GM06990 (cell line): Measurements from ENCODE around the gene TELO2.
A peak's percentile ranks its signal among the peaks of the same experiment; 100 is the strongest.

Experiments
- DNase-seq: peaks from one replicate; pipeline ENCODE4 v3.0.0-alpha.2; 2011; ENCODE audit not compliant: insufficient read length; ENCODE audit errors: extremely low read depth
- H3K27me3 ChIP-seq: replicated peaks from 2 replicates; pipeline ENCODE4 v1.6.0; 2011; ENCODE audit warnings: low read length; ENCODE audit not compliant: control insufficient read depth, insufficient read depth
- H3K36me3 ChIP-seq: 2 replicates; pipeline ENCODE4 v1.5.1; 2011; ENCODE audit warnings: low read length; ENCODE audit not compliant: control insufficient read depth, insufficient read depth
- H3K4me3 ChIP-seq: replicated peaks from 2 replicates; pipeline ENCODE4 v1.5.1; 2011; ENCODE audit warnings: low read depth, mild to moderate bottlenecking, control low read depth, low read length
- CTCF ChIP-seq: IDR thresholded peaks from 2 replicates; pipeline ENCODE4 v1.5.1; 2011; ENCODE audit warnings: low read length, control low read depth, mild to moderate bottlenecking, inconsistent platforms; ENCODE audit not compliant: insufficient read depth, poor library complexity, severe bottlenecking

TELO2 gene

GRCh38 chr16:1446296-1447080 is 46.7 kb upstream of the TELO2 start:
- no peak for DNase-seq
- peaks cover 9% of the 10 kb centered on the region for H3K36me3 ChIP-seq
- no peak for TF ChIP-seq CTCF
- H3K27me3 ChIP-seq: no peaks in the 10 kb centered on the region
- no peak overlapping the region for H3K4me3 ChIP-seq

DNA sequence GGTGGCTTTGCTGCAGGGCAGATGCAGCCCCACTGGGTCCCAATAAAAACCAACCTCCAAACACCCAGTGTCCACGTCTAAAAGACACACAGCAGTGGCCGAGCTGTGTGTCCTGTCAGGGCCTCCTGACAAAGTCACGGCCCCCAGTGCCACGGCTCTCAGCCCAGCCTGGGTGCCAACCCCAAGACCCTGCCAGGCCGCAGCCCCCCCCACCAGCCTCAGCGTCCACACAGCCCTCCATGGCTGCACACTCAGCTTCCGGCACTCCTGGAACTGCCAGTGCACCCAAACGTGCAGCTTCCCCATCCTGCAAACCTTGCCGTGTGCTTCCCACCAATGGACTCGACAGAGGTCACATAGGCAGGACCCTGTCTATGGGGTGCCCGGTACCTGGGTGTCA is 45.2 kb upstream of the TELO2 start:
- peaks cover 16% of the 10 kb centered on the region for H3K36me3 ChIP-seq
- no peak for TF ChIP-seq CTCF

GRCh38 chr16:1448536-1449116 is 44.5 kb upstream of the TELO2 start:
- no peak for TF ChIP-seq CTCF
- H3K36me3 ChIP-seq: peaks cover 19% of the 10 kb centered on the region
- no peaks in the 10 kb centered on the region for H3K27me3 ChIP-seq
- no peak for DNase-seq
- H3K4me3 ChIP-seq: no peak overlapping the region

More for the DNA sequence above, 45.2 kb upstream of the TELO2 start:
- no peak overlapping the region for H3K4me3 ChIP-seq
- no peaks in the 10 kb centered on the region for H3K27me3 ChIP-seq
- DNase-seq: no peak

DNA sequence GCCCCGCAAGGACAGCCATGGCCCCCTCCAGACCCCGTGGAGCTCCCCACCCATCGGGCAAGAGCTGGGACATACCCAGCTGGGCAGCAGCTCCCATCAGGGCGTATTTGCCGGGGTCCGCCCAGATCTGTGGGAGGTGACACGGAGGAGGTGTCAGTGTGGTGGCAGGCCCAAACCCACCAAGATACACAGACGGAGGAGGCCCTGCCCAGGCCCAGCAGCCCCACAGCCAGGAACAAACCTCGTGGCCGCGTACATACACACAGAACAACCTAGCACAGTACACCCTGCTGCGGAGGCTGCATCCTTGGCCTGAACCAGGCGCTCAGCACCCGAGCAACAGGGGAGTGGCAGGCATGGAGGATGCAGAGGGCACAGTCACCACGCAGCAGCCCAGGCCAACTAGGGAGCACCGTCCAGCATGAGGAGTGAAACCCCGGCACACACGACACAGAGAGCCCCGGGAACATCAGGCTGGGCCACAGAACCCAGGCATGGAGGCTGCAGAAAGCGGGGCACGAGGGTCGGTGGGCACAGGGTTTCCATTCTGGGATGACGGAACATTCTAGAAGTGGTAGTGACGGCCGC is 43.9 kb upstream of the TELO2 start:
- DNase-seq: no peak
- Histone ChIP-seq H3K4me3 (no peak overlapping the region), H3K36me3 (peaks cover 19% of the 10 kb centered on the region), H3K27me3 (no peaks in the 10 kb centered on the region)
- TF ChIP-seq CTCF: no peak

- Histone ChIP-seq H3K4me3 (no peak overlapping the region), H3K27me3 (no peaks in the 10 kb centered on the region), H3K36me3 (peaks cover 19% of the 10 kb centered on the region)
- DNase-seq: no peak
- TF ChIP-seq CTCF: peak; percentile 11
Measured at GRCh38 chr16:1450218-1450617, 42.9 kb upstream of the TELO2 start.
